Ishikawa (cell line): ENCODE results near the gene EEFSEC.

ENCODE experiments used
- CREB1 ChIP-seq: IDR thresholded peaks from 2 replicates; pipeline ENCODE4 v1.6.1; 2012; ENCODE audit warnings: low read depth
- FOXM1 ChIP-seq: IDR thresholded peaks from 2 replicates; pipeline ENCODE4 v1.6.1; 2012; ENCODE audit warnings: low read depth, borderline replicate concordance
- RAD21 ChIP-seq: IDR thresholded peaks from 2 replicates; pipeline ENCODE4 v1.6.1; 2012; ENCODE audit warnings: low read depth
- TCF12 ChIP-seq: IDR thresholded peaks from 2 replicates; pipeline ENCODE4 v1.6.1; 2012; ENCODE audit warnings: low read depth
- YY1 ChIP-seq: IDR thresholded peaks from 2 replicates; pipeline ENCODE4 v1.6.1; 2012; ENCODE audit warnings: low read depth

GRCh38 chr3:128313935-128314334 lies 160.7 kb downstream of the EEFSEC start:
- TF ChIP-seq RAD21 (no peak), TCF12 (no peak), FOXM1 (no peak), CREB1 (no peak), YY1 (no peak)
